Activated T-cell treated with anti-CD3 and anti-CD28 coated beads, Interleukin-2, amount 50 U/mL, for 4 hours (primary cell): Measurements from ENCODE around the gene EPS8L3. TPM values are rescaled to one million over a fixed set of nuclear protein-coding genes. Genes with fewer than 3 reads are reported as not detected.
"Not testable (repeated sequence)": the region's sequence is repeated elsewhere in the genome, so short reads cannot be mapped to it uniquely, and the experiment has no call there.

ENCODE experiments used
- ATAC-seq, 2 donors: fragments of 200-7000 bp; cut with Tn5 transposase; one replicate each; pipeline ENCODE4 v1.10.0; 2021
- DNase-seq: peaks from one replicate; pipeline ENCODE4 v3.0.0-alpha.2; 2020
- H3K27me3 Mint-ChIP-seq: one replicate; pipeline ENCODE4 v1.8.0; 2021; ENCODE audit warnings: low read depth, mixed read lengths
- H3K36me3 Mint-ChIP-seq: one replicate; pipeline ENCODE4 v1.8.0; 2022; ENCODE audit warnings: mixed read lengths; ENCODE audit not compliant: insufficient read depth
- H3K4me1 Mint-ChIP-seq: one replicate; pipeline ENCODE4 v1.8.0; 2021; ENCODE audit warnings: low read depth, mixed read lengths
- H3K4me3 Mint-ChIP-seq: one replicate; pipeline ENCODE4 v1.8.0; 2021; ENCODE audit warnings: mild to moderate bottlenecking, moderate library complexity, mixed read lengths
- H3K9me3 Mint-ChIP-seq: one replicate; pipeline ENCODE4 v1.8.0; 2021; ENCODE audit warnings: mixed read lengths
- total RNA-seq, 3 donors: library from RNA; stranded (reverse); gene quantifications; one replicate each; pipeline ENCODE4 v1.2.1, GENCODE V29; 2021

The EPS8L3 gene
- total RNA-seq, 3 donors from 2014 or later: not detected

DNA sequence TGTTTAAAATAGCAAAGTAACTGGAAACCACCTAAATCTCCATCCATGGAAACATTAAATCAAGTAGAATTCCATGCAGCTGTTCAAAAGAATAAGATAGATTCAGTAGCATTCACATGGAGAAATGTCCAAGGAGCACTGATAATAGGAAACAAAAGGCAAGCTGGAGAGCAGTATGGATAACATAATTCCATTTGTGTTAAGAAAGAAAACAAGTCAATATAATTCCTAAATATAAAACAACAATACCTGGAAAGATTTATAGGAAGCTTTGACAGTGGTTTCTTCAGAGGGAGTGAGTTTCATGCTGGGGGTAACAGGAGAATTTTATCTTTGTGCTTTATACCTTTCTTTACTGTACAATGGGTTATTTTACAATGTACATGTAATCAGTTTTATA, 36.6 kb upstream of the EPS8L3 start:
- peaks cover 69% of the 10 kb centered on the region for H3K4me1 Mint-ChIP-seq
- ATAC-seq: no peak
- no peaks in the 10 kb centered on the region for H3K9me3 Mint-ChIP-seq
- H3K27me3 Mint-ChIP-seq: no peaks in the 10 kb centered on the region
- no peak for DNase-seq
- H3K4me3 Mint-ChIP-seq: no peak overlapping the region
- no peaks in the 10 kb centered on the region for H3K36me3 Mint-ChIP-seq

DNA sequence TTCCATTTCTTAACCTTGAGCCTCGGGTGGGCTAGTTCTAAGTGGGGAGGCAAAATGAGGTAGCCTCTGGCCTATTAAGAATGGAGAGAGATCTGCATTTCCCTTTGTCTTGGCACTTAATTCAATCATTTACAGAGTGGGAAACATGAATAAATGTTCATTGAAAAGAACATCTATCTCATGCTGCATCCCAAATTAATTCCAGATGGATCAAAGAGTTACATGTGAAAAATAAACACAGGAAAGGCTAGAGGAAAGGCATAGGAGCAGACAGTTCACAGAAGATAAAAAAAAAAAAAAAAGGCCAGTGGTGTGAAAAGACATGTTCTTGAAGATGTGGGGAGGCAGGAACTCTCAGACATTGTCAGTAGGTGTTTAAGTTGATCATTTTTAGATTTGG, 35.7 kb upstream of the EPS8L3 start:
- Mint-ChIP-seq H3K4me3 (no peak overlapping the region), H3K9me3 (no peaks in the 10 kb centered on the region), H3K27me3 (no peaks in the 10 kb centered on the region)

DNA sequence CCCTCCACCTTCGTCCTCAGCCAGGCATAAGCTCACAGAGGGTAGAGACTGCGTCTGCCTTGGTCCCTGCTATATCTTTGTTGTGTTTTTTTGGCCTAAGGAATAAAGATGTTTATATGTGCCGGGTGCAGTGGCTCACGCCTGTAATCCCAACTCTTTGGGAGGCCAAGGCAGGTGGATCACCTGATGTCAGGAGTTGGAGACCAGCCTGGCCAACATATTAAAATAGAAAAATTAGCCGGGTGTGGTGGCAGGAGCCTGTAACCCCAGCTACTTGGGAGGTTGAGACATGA, 33.5 kb upstream of the EPS8L3 start:
- H3K27me3 Mint-ChIP-seq, H3K36me3 Mint-ChIP-seq: not testable (repeated sequence)

More for the DNA sequence above, 35.7 kb upstream of the EPS8L3 start:
- H3K4me1 Mint-ChIP-seq: peaks cover 73% of the 10 kb centered on the region
- no peaks in the 10 kb centered on the region for H3K36me3 Mint-ChIP-seq
- ATAC-seq (no peak), DNase-seq (no peak)

DNA sequence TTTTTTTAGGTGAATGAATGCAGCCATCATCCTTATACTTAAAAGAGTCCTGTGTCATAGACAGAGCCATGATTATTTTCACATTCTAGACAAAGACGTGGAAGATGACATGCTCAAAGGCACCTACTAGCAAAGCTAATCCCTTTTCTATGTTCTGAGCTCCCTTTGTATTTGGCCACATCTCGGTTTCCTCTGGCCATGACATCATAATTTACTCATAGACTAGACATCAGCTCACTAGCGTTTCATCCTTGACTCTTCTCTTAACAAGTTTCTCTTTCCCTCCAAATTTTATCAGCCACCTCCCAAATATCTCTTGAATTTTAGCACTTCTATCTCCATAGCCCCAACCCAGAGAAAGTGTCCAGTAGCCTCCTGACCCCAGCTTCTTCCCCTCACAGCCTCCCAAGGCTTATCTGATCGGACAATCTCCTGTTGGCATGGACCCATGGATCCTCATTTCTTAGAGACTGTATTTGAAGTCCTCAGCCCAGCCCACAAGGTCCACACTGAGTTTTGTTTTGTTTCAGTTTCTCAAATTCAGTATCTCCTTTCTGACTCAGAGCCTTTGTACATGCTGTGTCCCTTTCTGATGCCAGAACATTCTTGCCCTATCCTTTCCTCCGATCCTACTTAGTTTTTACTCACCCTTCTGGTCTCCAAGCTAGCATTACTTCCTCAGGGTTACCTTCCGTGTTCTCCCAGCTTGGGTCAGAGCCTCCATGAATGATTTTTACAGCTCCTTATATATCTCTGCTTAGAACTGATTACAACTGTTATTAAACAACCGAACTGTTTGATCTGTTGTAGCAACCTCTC, 33.0 kb upstream of the EPS8L3 start:
- no peak for DNase-seq
- ATAC-seq: peak; percentile 38
- no peaks in the 10 kb centered on the region for H3K9me3 Mint-ChIP-seq
- H3K4me1 Mint-ChIP-seq: peaks cover 68% of the 10 kb centered on the region
- H3K36me3 Mint-ChIP-seq: no peaks in the 10 kb centered on the region
- H3K4me3 Mint-ChIP-seq: no peak overlapping the region
- H3K27me3 Mint-ChIP-seq: no peaks in the 10 kb centered on the region

More for the DNA sequence above, 33.5 kb upstream of the EPS8L3 start:
- not testable (repeated sequence) for DNase-seq, ATAC-seq, H3K9me3 Mint-ChIP-seq, H3K4me3 Mint-ChIP-seq
- H3K4me1 Mint-ChIP-seq: peaks cover 72% of the 10 kb centered on the region

DNA sequence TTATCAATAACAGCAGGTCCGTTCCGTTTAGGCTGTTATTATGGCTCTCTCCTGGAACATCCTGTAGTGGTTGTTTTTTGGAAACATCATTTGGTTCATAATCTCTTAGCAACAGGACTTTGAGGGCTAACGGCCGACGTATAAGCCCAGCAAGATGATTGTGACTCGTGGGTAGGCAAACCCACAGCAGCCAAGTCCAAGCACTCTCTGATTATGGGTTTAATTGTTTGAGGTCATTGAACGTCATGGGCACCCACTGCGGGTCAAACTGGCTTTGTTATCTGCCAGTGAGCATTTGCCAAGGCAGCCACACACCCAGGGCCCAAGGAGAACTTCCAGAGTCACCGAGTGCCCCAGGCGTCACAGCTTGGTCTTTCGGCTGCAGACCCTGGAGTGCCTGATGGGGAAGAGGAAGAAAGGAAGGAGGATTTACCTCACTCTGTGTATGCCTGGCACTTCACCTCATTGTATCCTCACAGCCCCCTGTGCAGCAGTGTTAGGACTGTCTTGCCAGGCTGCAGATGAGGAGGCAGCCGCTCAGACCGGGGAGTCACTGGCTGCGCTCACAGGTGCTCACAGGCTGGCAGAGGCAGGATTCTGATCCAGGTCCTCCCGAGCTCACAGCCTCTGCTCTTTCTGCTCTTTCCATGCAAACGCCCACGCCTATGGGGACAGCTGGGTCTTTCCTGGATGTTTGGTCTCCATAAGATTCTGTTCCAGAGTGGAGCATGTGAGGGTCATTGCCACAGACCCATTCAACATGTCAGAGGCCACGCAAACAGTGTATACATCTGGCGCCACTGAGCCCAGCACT, 30.8 kb upstream of the EPS8L3 start:
- H3K4me1 Mint-ChIP-seq: peaks cover 71% of the 10 kb centered on the region
- DNase-seq (no peak), ATAC-seq (no peak)
- no peaks in the 10 kb centered on the region for H3K36me3 Mint-ChIP-seq
- no peaks in the 10 kb centered on the region for H3K9me3 Mint-ChIP-seq
- H3K4me3 Mint-ChIP-seq: no peak overlapping the region
- no peaks in the 10 kb centered on the region for H3K27me3 Mint-ChIP-seq

DNA sequence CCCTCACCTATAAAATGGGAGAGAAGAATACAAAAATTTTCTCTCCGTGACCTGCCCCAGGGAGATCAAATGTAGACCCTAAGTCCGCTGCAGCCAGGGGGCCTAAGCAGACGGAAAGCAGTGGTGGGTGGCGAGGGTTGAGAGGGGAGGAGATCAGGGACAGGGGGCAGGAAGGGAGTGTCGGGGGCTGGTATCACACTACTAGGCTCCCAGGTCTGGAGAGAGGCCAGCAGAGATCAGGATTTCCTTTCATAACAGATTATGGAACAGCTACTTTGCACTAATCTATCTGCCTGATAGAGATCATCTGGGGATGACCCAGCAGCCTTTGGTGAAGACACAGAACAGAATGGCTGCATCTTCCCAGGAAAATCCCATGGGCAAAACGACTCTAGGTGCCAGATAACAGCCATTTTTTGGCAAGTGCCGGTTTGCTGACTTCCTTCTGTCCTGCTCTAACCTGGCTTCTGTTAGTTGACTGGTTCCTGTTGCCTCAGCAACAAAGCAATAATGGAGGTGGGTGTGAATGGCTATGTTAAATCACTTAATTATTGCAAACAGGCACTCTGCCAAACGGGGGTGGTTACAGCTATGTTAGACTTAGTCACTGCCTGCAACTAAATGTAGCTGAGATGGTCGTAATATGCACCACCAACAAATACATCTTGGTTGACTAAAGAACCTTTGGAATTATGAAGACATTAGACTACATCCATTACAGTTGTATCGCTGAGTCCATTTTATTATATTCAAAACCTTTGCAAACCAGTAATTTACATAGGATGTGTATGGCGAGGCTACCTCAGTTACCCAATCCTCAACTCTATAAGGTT, 30.0 kb upstream of the EPS8L3 start:
- no peak overlapping the region for H3K4me3 Mint-ChIP-seq
- peak; percentile 47 to 53 for ATAC-seq
- H3K4me1 Mint-ChIP-seq: peaks cover 73% of the 10 kb centered on the region
- DNase-seq: no peak
- no peaks in the 10 kb centered on the region for H3K36me3 Mint-ChIP-seq
- H3K9me3 Mint-ChIP-seq: no peaks in the 10 kb centered on the region
- no peaks in the 10 kb centered on the region for H3K27me3 Mint-ChIP-seq

DNA sequence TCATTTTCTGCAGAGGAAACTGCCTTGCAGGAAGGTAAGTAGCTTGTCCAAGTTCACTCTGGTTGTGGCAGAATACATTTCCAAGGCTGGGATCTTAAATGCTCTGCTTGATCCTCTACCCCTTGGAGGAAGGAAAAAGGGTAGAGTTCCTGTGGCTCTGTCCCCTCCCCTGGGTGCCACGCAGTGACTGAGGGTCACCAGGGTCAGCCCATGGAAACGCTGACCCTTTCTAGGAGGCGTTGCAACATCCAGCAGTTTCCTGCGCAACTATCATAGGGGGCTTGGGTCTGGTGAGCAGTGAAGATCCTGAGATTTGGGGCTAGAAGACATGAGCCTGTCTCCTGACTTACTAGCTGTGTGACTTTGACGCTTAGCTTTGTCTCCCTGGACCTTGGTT, 29.4 kb upstream of the EPS8L3 start:
- ATAC-seq (no peak), DNase-seq (no peak)
- Mint-ChIP-seq H3K27me3 (no peaks in the 10 kb centered on the region), H3K36me3 (no peaks in the 10 kb centered on the region), H3K9me3 (no peaks in the 10 kb centered on the region), H3K4me3 (no peak overlapping the region), H3K4me1 (peaks cover 70% of the 10 kb centered on the region)

DNA sequence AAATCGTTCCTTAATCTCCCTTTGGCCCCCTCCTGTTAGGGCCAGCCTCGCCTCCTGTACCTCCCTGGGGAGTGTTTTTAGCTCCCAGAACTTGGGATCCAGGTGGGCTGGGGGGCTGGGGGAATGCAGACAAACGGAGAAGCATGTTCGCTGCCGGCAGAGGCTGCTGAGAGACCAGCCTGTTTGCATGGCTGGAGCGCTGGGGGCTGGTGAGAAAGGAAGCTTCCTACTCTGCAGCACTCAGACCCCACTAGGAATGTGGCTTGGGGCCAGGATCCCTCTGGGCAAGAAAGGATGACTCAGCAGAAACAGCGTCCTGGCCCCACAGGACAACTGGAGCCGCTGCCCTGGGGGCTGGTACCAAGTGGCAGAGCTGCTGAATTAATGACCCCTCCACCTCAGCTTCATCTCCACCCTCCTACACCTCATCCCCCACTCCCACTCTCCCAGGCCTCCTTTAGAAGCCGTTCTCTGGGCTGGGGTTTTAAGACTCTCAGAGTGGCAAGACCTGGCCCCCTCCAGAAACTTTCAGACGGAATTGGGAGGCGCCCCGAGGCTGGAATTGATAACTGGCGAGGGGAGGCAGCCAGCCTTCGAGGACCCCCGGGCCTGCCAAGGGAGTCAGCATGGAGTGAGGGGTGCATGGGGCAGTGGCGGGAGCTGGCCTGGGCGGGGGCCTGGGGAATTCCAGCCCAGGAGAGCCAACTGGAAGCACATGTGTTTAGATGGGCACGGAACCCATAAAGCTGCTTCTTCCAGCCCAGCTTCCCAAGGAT, 28.5 kb upstream of the EPS8L3 start:
- no peak overlapping the region for H3K4me3 Mint-ChIP-seq
- no peaks in the 10 kb centered on the region for H3K9me3 Mint-ChIP-seq
- no peaks in the 10 kb centered on the region for H3K36me3 Mint-ChIP-seq
- no peaks in the 10 kb centered on the region for H3K27me3 Mint-ChIP-seq
- ATAC-seq (no peak), DNase-seq (no peak)
- H3K4me1 Mint-ChIP-seq: peaks cover 61% of the 10 kb centered on the region

DNA sequence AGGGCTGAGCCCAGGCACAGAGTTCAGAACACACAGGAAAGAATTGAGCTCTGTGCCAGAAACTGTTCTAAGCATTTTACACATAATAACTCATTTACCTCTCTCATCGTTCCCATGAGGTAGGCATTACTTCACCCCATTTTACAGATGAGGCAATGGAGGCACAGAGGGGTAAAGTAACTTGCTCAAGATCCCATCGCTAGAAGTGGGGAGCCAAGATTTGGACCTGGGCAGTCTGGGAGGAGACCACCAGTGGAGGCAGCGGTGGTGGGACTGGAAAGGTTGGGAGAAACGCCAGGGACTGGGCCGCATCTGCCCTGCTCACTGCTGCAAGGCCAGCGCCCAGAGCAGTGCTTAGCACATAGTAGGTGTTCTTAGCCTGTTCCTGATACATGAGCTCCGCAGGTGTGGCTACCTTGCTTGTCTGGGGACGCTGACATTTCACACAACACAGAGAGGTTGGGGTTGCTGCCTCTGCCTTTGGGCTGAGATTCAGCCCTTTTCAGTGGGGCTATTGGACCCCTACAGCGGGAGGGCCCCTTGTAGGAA, 27.8 kb upstream of the EPS8L3 start:
- H3K9me3 Mint-ChIP-seq: no peaks in the 10 kb centered on the region
- H3K4me3 Mint-ChIP-seq: no peak overlapping the region

DNA sequence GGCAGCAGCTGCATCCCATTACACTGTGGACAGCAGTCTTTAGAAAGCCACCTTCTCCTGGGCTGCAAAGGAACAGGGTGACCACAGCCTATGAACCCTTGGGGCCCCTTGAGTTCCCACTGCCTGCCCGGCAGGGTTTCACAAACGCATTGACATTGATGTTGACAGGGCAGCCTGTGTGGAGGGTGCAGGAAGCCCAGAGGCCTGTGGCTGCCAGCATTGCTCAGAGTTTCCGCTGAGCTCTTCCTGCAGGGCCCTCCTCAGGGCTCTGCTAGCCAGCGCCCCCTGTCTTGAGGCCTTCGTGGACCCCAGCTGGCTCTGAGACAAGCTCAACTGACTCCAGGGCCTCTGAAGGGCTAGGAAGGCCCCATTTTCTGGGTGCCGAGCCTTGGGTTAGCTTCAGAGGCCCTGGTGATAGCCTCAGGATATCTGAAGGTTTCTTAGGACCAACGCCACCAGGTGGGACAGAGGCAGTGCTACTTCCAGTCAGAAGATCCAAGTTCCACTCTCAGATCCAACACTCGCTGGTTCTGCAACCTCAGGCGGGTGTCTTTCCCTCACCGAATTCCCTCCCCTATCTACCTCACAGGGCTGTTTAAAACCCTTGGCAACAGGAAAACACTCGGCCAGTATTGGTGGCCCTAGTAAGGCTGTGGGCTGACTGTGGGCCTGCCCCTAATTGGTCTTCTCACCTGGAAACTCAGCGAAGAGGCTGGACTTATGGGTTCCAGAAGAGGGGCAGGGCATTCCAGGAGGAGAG, 27.2 kb upstream of the EPS8L3 start:
- no peaks in the 10 kb centered on the region for H3K36me3 Mint-ChIP-seq
- peak; percentile 89 to 90 for ATAC-seq
- no peaks in the 10 kb centered on the region for H3K9me3 Mint-ChIP-seq
- H3K4me3 Mint-ChIP-seq: no peak overlapping the region
- peak; percentile 69 for DNase-seq
- no peaks in the 10 kb centered on the region for H3K27me3 Mint-ChIP-seq
- peaks cover 56% of the 10 kb centered on the region for H3K4me1 Mint-ChIP-seq

More for the DNA sequence above, 27.8 kb upstream of the EPS8L3 start:
- Mint-ChIP-seq H3K27me3 (no peaks in the 10 kb centered on the region), H3K4me1 (peaks cover 58% of the 10 kb centered on the region), H3K36me3 (no peaks in the 10 kb centered on the region)
- DNase-seq (no peak), ATAC-seq (no peak)

DNA sequence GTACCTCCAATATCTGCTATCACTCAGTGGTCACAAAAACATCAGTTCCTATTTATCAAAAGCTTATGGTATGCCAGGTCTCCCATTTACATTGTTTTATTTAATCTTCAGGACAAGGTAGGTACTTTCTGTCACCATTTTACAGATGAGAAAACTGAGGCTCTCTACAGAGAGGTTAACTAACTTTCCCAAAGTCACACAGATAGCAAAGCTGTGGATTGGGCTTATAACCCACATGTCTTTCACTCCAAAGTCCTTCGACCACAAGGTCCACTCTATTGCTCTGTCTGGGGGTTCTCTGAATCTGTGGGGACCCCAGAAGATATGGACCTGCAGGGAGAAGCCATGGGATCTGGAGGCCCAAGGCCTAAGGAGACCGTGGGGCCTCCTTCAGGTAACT, 26.6 kb upstream of the EPS8L3 start:
- no peaks in the 10 kb centered on the region for H3K36me3 Mint-ChIP-seq
- ATAC-seq (no peak), DNase-seq (no peak)
- no peaks in the 10 kb centered on the region for H3K9me3 Mint-ChIP-seq
- no peaks in the 10 kb centered on the region for H3K27me3 Mint-ChIP-seq
- no peak overlapping the region for H3K4me3 Mint-ChIP-seq
- H3K4me1 Mint-ChIP-seq: peaks cover 57% of the 10 kb centered on the region

DNA sequence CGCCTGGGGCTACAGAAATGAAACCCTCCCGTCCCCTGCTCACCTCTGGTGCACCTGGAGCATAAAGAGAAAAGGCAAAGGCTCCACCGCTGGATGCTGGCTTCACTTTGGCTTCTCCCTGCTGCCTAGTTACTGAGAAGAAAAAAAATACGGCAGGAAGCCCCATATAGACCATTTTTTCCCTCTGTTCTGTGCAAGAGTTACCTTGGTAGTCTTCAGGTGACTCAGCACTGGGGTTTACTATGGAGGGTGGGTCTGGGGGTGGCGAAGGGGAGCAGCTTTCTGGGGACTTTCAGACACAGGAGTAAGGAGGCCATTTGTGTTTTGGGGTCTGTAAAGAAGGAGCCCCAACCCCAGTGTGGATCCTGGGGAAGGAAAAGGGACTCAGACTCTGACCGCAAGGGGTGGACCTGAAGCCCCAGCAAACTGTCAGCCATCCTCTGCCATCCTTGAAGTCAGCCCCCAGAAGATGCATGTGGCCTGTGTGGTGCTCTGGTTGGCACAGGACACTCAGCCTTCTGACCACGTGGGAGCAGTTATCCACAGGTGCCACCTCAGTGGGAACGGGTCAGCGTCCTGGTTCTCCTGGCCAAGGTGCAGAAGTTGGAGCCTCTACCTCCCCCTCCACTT, 25.9 kb upstream of the EPS8L3 start:
- H3K4me3 Mint-ChIP-seq: no peak overlapping the region

More for the DNA sequence above, 25.9 kb upstream of the EPS8L3 start:
- ATAC-seq (no peak), DNase-seq (no peak)
- H3K36me3 Mint-ChIP-seq: no peaks in the 10 kb centered on the region
- no peaks in the 10 kb centered on the region for H3K9me3 Mint-ChIP-seq
- peaks cover 55% of the 10 kb centered on the region for H3K4me1 Mint-ChIP-seq
- H3K27me3 Mint-ChIP-seq: no peaks in the 10 kb centered on the region
